Neural cell (in vitro differentiated cells): ENCODE measurements around the gene RFT1.

Experiments used
- EP300 ChIP-seq: fragments of 450-650 bp; conservative IDR thresholded peaks from 2 replicates; pipeline ENCODE4 v1.6.1; 2014; ENCODE audit warnings: antibody characterized with exemption, mild to moderate bottlenecking, moderate library complexity; ENCODE audit not compliant: poor library complexity, severe bottlenecking
- EZH2 ChIP-seq: fragments of 200-600, 300-800 bp; shearing (Covaris generic), sonication (generic); IDR thresholded peaks from 2 replicates; pipeline ENCODE4 v1.6.1; 2014; ENCODE audit warnings: antibody characterized with exemption, low read length, borderline replicate concordance, mild to moderate bottlenecking; ENCODE audit not compliant: insufficient read depth, poor library complexity, severe bottlenecking
- MXI1 ChIP-seq: fragments of 450-650 bp; conservative IDR thresholded peaks from 2 replicates; pipeline ENCODE4 v1.6.1; 2014; ENCODE audit warnings: antibody characterized with exemption, mild to moderate bottlenecking; ENCODE audit not compliant: poor library complexity, severe bottlenecking
- POLR2AphosphoS5 ChIP-seq: IDR thresholded peaks from 2 replicates; pipeline ENCODE4 v1.6.1; 2012
- RAD21 ChIP-seq: fragments of 450-650 bp; conservative IDR thresholded peaks from 2 replicates; pipeline ENCODE4 v1.6.1; 2014; ENCODE audit warnings: antibody characterized with exemption, mild to moderate bottlenecking, moderate library complexity
- SMC3 ChIP-seq: fragments of 450-650 bp; conservative IDR thresholded peaks from 2 replicates; pipeline ENCODE4 v1.6.1; 2014; ENCODE audit warnings: antibody characterized with exemption, mild to moderate bottlenecking, moderate library complexity; ENCODE audit not compliant: poor library complexity
- TAF1 ChIP-seq: IDR thresholded peaks from 2 replicates; pipeline ENCODE4 v1.6.1; 2012; ENCODE audit warnings: low read depth
- TF ChIP-seq, protein P1 (sequence below): fragments of 450-650 bp; IDR thresholded peaks from 2 replicates; pipeline ENCODE4 v1.5.1; 2014; ENCODE audit warnings: antibody characterized with exemption, mild to moderate bottlenecking, moderate library complexity; ENCODE audit not compliant: poor library complexity, severe bottlenecking
- TF ChIP-seq, protein P2 (sequence below): IDR thresholded peaks from 2 replicates; pipeline ENCODE4 v1.6.1; 2012; ENCODE audit warnings: borderline replicate concordance

GRCh38 chr3:53067567-53067966 is 62.7 kb downstream of the RFT1 start:
- TF ChIP-seq, protein P1, sequence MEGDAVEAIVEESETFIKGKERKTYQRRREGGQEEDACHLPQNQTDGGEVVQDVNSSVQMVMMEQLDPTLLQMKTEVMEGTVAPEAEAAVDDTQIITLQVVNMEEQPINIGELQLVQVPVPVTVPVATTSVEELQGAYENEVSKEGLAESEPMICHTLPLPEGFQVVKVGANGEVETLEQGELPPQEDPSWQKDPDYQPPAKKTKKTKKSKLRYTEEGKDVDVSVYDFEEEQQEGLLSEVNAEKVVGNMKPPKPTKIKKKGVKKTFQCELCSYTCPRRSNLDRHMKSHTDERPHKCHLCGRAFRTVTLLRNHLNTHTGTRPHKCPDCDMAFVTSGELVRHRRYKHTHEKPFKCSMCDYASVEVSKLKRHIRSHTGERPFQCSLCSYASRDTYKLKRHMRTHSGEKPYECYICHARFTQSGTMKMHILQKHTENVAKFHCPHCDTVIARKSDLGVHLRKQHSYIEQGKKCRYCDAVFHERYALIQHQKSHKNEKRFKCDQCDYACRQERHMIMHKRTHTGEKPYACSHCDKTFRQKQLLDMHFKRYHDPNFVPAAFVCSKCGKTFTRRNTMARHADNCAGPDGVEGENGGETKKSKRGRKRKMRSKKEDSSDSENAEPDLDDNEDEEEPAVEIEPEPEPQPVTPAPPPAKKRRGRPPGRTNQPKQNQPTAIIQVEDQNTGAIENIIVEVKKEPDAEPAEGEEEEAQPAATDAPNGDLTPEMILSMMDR: no peak
- TF ChIP-seq POLR2AphosphoS5: no peak
- TF ChIP-seq, protein P2, sequence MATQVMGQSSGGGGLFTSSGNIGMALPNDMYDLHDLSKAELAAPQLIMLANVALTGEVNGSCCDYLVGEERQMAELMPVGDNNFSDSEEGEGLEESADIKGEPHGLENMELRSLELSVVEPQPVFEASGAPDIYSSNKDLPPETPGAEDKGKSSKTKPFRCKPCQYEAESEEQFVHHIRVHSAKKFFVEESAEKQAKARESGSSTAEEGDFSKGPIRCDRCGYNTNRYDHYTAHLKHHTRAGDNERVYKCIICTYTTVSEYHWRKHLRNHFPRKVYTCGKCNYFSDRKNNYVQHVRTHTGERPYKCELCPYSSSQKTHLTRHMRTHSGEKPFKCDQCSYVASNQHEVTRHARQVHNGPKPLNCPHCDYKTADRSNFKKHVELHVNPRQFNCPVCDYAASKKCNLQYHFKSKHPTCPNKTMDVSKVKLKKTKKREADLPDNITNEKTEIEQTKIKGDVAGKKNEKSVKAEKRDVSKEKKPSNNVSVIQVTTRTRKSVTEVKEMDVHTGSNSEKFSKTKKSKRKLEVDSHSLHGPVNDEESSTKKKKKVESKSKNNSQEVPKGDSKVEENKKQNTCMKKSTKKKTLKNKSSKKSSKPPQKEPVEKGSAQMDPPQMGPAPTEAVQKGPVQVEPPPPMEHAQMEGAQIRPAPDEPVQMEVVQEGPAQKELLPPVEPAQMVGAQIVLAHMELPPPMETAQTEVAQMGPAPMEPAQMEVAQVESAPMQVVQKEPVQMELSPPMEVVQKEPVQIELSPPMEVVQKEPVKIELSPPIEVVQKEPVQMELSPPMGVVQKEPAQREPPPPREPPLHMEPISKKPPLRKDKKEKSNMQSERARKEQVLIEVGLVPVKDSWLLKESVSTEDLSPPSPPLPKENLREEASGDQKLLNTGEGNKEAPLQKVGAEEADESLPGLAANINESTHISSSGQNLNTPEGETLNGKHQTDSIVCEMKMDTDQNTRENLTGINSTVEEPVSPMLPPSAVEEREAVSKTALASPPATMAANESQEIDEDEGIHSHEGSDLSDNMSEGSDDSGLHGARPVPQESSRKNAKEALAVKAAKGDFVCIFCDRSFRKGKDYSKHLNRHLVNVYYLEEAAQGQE: no peak
- TF ChIP-seq TAF1: no peak
- TF ChIP-seq EP300: no peak
- TF ChIP-seq RAD21: no peak
- no peak for TF ChIP-seq EZH2
- no peak for TF ChIP-seq MXI1
- no peak for TF ChIP-seq SMC3
